K562 (cell line): ENCODE results near the gene RINL.

Source experiments
- ARID3A ChIP-seq: IDR thresholded peaks from 2 replicates; pipeline ENCODE4 v1.6.1; 2012; ENCODE audit warnings: low read depth, low read length, improper control_type of control experiment, borderline replicate concordance
- BRCA1 ChIP-seq, 2 experiments: fragments of 450-650 bp in 1 of 2; sonication (generic) in 1 of 2; formaldehyde crosslinking in 1 of 2; IDR thresholded peaks; 2 replicates each; pipeline versions ENCODE4 v1.5.0 to v1.6.1; 2017 to 2020; ENCODE audit warnings: mild to moderate bottlenecking in 1 of 2, missing genetic modification reagents in 1 of 2
- C11orf30 ChIP-seq: fragments of 450-650 bp; IDR thresholded peaks from 2 replicates; pipeline ENCODE4 v1.6.1; 2016; ENCODE audit warnings: low read depth, mild to moderate bottlenecking
- CBX1 ChIP-seq: sonication (generic); IDR thresholded peaks from 2 replicates; pipeline ENCODE4 v1.6.1; 2016; ENCODE audit warnings: antibody characterized with exemption, low read depth, mild to moderate bottlenecking
- CHD1 ChIP-seq: fragments of 200-600 bp; sonication (generic); IDR thresholded peaks from one replicate; pipeline ENCODE4 v1.6.1; 2012; ENCODE audit warnings: mild to moderate bottlenecking, moderate library complexity, low read length, inconsistent platforms
- CTCF ChIP-seq, 3 experiments: IDR thresholded peaks in 2 of 3; conservative IDR thresholded peaks in 1 of 3; 2 replicates each; pipeline ENCODE4 v1.5.1; 2011 to 2012; ENCODE audit warnings: low read length in 3 of 3, mild to moderate bottlenecking in 3 of 3, control low read depth in 2 of 3, improper control_type of control experiment in 1 of 3, inconsistent platforms in 1 of 3, low read depth in 1 of 3, mixed read lengths in 1 of 3, moderate library complexity in 1 of 3; ENCODE audit not compliant: insufficient read depth in 2 of 3
- FOXK1 ChIP-seq: sonication (generic); formaldehyde crosslinking; IDR thresholded peaks from 2 replicates; pipeline ENCODE4 v1.8.0; 2022; ENCODE audit warnings: missing genetic modification reagents, mild to moderate bottlenecking, borderline replicate concordance
- IRF9 ChIP-seq: fragments of 450-650 bp; IDR thresholded peaks from 2 replicates; pipeline ENCODE4 v1.6.1; 2016; ENCODE audit warnings: missing biosample characterization, missing genetic modification characterization
- POLR3A ChIP-seq: IDR thresholded peaks from 2 replicates; pipeline ENCODE4 v1.6.1; 2011; ENCODE audit warnings: borderline replicate concordance, mild to moderate bottlenecking, moderate library complexity; ENCODE audit not compliant: insufficient read length, insufficient read depth; ENCODE audit errors: extremely low read depth
- RAD21 ChIP-seq, 2 experiments: fragments of 250-450 bp in 1 of 2; fragments of 450-650 bp in 1 of 2; sonication (Bioruptor Pico) in 1 of 2; formaldehyde crosslinking in 1 of 2; IDR thresholded peaks in 1 of 2; conservative IDR thresholded peaks in 1 of 2; 2 replicates each; pipeline versions ENCODE4 v1.4.0 to v1.8.0; 2020 to 2022; ENCODE audit warnings: mild to moderate bottlenecking in 2 of 2, moderate library complexity in 1 of 2
- REST ChIP-seq, 2 experiments: fragments of 450-650 bp; formaldehyde crosslinking in 1 of 2; IDR thresholded peaks; 2 replicates each; pipeline versions ENCODE4 v1.4.0 to v1.6.1; 2014 to 2020; ENCODE audit warnings: mild to moderate bottlenecking in 2 of 2, borderline replicate concordance in 1 of 2, low read depth in 1 of 2
- UBTF ChIP-seq, 2 experiments: IDR thresholded peaks; 2 replicates each; pipeline ENCODE4 v1.6.1; 2012; ENCODE audit warnings: improper control_type of control experiment in 2 of 2, low read depth in 2 of 2, low read length in 2 of 2, borderline replicate concordance in 1 of 2
- USF2 ChIP-seq: sonication (generic); formaldehyde crosslinking; IDR thresholded peaks from 2 replicates; pipeline ENCODE4 v1.5.0; 2020; ENCODE audit warnings: missing genetic modification reagents
- ZSCAN29 ChIP-seq: fragments of 450-650 bp; IDR thresholded peaks from 2 replicates; pipeline ENCODE4 v1.6.1; 2017

- TF ChIP-seq UBTF (IDR thresholded peaks at IDR 0.05; ENCODE audit: borderline replicate concordance in 1 of 2, low read depth in 2 of 2, low read length in 2 of 2), result no peak
- TF ChIP-seq CBX1, result no peak
- TF ChIP-seq ARID3A, result no peak
- no peak for TF ChIP-seq CHD1
- no peak for TF ChIP-seq REST (IDR thresholded peaks at IDR 0.05; ENCODE audit: borderline replicate concordance)
- TF ChIP-seq REST (CRISPR knock-in tag; IDR thresholded peaks at IDR 0.05; ENCODE audit: low read depth), result no peak
- TF ChIP-seq CTCF (IDR thresholded peaks at IDR 0.05 in 2 of 3, conservative IDR thresholded peaks at IDR 0.05 in 1 of 3; ENCODE audit: insufficient read depth in 2 of 3, low read depth in 1 of 3, low read length in 3 of 3), result no peak
- TF ChIP-seq FOXK1 (CRISPR knock-in tag), result no peak
- TF ChIP-seq C11orf30, result no peak
- TF ChIP-seq POLR3A, result no peak
- TF ChIP-seq RAD21 (CRISPR knock-in tag; conservative IDR thresholded peaks at IDR 0.05 in 1 of 2, IDR thresholded peaks at IDR 0.05 in 1 of 2), result no peak
- TF ChIP-seq ZSCAN29, result no peak
- TF ChIP-seq IRF9, result no peak
- TF ChIP-seq BRCA1 (IDR thresholded peaks at IDR 0.05), result no peak
- no peak for TF ChIP-seq BRCA1 (CRISPR knock-in tag; IDR thresholded peaks at IDR 0.05)
- TF ChIP-seq USF2 (CRISPR knock-in tag), result no peak
These were observed 44.0 kb downstream of the RINL start for GRCh38 chr19:38834104-38834490.
